ENCODE data around the gene NGB.

NGB gene

DNA sequence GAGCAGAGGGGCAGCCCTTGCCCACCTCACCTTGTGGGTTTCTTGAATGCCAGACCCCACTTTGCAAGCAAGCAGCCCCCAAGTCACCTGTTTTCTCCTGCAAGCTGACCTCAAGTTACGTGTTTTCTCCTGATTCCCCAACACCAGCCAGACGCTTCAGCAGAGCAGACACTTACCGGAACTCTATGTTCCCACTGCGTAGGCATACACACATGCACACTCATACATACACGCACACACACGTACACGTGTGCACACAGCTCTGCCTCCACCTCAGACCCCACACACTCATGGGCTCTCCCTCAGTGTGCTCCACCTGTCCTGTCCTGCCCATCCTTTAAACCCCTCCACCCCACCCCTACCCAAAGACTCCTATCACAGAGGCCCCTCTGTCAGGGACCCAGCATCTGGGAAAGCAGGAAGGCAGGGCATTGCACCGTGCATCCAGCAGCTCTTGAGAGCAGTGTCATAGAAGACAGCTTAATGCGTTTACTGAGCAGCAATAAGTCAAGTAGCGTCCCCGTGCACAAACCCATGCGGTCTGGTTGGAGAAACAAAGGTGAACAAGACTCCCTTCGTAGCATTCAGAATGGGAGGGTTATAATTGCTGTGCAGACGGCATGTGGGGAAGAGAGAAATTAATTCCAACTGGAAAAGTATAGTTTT, 45.0 kb downstream of the NGB start:
- DNase-seq: no peak

- no peak for DNase-seq
Observed at GRCh38 chr14:77225254-77225653, 45.8 kb downstream of the NGB start.

GRCh38 chr14:77224212-77224611, 46.8 kb downstream of the NGB start:
- DNase-seq: no peak

DNA sequence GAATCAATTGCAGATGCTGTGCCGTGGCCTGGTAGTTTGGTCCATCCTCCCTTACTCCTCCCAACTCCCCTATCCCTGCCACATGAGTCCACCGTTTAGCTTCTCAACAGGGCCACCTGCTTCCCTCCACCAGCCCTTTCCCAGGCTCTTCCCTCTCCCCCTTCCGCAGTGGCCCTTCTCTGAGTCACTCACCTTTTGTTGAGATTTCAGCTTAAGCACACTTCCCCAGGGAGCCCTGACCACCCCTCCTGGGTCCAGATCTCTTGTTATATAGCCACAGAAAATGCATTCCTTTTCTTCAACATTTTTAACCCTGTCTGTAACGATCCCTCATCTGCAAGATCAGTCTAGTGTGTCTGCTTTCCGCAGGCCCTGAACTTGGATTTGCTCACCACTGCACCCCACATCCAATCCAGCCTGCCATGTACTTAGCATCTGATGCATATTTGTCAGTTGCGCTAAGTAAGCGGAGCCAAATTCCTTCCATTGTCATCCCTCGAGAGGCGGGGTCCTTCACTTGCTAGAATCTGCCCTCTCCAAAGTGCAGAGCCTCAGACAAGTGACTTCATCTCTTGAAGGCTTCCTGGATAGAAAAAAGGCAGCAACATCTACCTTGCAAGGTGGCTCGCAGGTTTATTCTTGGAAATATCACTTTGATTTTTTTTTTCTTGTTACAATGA, 48.3 kb downstream of the NGB start:
- DNase-seq: no peak

DNA sequence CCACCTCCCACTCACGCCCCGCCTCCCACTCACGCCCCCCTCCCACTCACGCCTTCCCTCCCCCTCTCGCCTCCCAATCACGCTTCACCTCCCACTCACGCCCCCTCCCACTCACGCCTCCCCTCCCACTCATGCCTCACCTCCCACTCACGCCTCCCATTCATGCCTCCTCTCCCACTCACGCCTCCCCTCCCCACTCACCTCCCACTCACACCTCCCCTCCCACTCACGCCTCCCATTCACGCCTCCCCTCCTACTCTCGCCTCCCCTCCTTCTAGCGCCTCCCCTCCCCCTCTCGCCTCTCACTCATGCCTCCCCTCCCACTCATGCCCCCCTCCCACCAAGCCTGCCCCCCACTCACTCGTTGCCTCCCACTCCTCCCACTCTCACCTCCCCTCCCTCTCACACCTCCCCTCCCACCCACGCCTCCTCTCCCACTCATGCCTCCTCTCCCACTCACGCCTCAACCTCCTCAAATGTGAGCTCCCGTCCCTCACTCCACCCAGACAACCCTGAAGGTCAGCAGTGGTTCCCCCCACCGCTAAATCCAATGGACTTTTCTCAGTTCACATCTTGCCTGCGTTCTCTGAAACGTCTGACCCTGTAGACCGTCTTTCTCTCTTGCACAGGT, 49.6 kb downstream of the NGB start:
- DNase-seq: no peak

- no peak for DNase-seq
Observed at GRCh38 chr14:77220246-77221017, 50.6 kb downstream of the NGB start.

- DNase-seq: no peak
Observed at GRCh38 chr14:77219591-77219990, 51.4 kb downstream of the NGB start.

DNA sequence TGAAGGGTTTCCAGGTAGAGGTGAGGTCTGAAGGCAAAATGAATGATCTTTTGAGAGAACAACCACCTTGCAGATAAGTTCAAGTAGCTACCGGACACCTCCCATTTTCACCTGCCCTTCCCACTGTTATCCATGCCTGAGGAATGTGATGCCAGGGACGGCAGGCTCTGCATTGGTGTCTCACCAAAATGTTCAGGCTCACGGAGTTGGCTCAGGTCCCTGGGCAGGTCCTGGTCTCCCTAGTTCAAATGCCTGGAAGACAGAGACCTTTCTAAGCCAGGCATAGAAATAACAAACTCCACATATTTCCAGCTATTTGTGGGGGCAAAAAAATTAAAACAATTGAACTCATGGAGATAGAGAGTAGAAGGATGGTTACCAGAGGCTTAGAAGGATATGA, 53.5 kb downstream of the NGB start:
- DNase-seq: no peak

All from NCI-H526 treated with DMSO at 0.1 percent for 48 hours (cell line).